GM08714 (cell line): ENCODE results near the gene EXOC4.

Source experiments
- H3K4me3 ChIP-seq: fragments of 200-500 bp; sonication (Bioruptor generic); 2 replicates; pipeline ENCODE4 v1.5.1; 2014; ENCODE audit warnings: mild to moderate bottlenecking, low read length, inconsistent platforms
- ZNF274 ChIP-seq: IDR thresholded peaks from 2 replicates; pipeline ENCODE4 v1.6.1; 2012; ENCODE audit warnings: mild to moderate bottlenecking, low read depth, low read length

EXOC4 gene

DNA sequence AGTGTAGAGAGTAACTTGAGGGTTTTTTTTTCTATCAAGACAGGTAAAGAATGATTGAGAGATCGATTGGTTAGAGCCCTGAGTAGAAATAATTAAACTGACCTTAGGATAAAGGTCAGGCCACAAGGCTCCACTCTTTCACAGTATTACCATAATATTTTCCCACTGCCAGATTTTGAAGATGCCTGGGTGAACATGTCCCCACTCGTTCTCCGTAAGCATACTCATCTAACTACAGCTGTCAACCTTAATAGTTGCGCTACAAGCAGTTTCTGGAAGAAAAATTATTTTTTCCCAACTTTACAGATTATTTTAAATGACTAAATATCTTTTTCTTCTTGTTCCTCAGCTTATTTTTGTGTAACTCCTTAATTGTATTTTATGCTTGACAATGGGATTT lies 671.1 kb downstream of the EXOC4 start:
- no peak for TF ChIP-seq ZNF274
- no peak overlapping the region for H3K4me3 ChIP-seq

DNA sequence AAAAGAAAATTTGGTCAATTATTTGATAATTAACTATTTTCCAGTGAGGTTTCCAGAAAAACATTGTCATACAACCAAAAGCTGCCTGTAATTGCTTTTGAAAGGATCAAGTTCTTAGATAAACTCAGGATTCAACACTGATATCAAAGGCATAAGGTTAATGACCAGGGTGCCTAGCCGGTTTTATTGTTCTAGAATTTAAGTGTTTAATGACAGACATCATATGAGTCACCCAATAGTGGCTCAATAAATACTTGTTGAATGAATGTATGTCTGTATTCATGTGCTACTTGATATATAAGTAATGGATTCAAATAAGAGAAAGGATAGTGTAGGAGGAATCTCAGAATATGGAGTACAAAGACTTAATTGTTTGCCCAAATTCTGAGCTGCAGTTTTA lies 678.2 kb downstream of the EXOC4 start:
- no peak for TF ChIP-seq ZNF274
- H3K4me3 ChIP-seq = no peak overlapping the region

DNA sequence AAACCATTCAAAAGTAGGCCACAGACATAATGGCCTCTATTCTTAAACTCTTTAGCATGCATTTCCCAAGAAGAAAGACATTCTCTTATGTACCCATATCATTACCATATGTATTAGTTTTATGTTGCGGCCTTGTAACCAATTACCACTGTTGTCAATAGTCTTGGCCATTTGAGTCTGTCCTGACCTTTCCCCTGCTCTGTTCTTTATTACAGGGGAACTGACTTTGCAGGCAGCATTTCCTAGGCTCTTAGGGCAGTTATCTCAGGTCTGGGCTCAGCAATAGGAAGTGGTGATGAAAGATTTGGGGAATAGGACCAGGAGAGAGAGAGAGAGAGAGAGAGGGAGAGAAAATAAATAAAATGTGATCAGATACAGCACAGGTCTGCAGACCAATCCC lies 679.7 kb downstream of the EXOC4 start:
- no peak overlapping the region for H3K4me3 ChIP-seq
- no peak for TF ChIP-seq ZNF274

DNA sequence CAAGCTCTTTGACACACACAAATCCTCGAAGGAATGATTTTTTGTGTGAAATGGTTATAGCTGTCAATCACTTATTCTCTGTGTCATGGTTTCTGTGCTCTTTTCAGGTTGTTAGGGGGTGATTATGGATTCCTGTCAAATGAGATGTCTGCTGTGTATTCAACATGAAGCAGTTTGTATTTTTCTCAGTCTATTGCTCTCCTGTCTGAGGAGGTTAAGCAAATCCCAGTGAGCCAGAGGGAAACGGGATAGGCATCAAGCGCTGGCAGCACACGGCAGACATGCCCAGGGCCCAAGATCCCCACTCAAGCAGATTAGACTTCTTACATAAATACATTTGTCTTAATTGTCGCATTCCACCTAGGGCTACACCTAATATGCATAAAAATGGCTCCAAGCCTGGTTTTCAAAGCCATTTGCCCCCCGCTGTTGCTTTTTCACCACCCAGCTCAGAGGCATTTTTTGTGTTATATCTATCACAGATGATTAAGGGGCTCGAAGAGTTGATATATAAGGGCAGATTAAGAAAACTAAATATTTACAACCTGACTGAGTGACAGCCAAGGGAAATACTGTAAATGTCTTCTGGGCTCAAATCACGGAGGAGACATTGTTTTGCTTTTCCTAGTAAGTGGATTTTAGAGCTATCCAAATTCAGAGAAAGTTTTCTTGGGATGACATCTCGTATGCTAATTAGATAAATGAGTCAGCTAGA lies 681.5 kb downstream of the EXOC4 start:
- H3K4me3 ChIP-seq = no peak overlapping the region
- TF ChIP-seq ZNF274 = no peak

DNA sequence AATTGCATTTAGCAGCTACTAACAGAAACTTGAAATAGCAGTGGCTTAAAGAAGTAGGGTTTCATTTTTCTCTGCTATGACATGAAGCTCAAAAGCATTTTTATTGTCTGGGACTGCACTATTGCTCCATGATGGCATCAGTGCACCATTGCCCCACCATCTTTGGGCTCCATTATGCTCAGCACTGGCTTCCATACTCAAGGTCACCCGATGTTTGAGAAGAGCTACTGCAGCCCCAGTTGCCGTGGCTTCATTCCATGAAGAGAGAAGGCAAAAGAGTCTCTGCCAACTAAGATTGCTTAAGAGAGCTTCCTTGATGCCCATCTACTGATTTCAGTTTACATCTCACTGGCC lies 682.1 kb downstream of the EXOC4 start:
- no peak for TF ChIP-seq ZNF274
- H3K4me3 ChIP-seq = no peak overlapping the region

DNA sequence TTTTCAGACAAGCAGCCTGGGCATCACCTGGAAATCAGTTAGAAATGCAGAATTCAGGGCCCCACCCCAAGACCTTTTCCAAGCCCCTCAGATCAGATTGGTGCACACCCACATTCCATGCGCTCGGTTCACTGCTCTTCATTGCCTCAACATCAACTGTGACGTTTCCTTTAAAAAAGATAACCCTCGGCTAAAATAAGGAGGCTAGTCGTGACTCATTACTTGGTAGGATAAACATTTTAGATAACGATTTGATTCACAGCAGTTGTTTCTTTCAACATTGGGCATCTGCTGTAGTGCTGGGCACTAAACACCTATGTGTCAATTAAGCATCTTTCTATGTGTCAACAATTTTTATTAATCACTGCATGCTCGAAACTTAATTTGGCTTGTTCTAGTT lies 683.2 kb downstream of the EXOC4 start:
- no peak for TF ChIP-seq ZNF274
- no peak overlapping the region for H3K4me3 ChIP-seq

DNA sequence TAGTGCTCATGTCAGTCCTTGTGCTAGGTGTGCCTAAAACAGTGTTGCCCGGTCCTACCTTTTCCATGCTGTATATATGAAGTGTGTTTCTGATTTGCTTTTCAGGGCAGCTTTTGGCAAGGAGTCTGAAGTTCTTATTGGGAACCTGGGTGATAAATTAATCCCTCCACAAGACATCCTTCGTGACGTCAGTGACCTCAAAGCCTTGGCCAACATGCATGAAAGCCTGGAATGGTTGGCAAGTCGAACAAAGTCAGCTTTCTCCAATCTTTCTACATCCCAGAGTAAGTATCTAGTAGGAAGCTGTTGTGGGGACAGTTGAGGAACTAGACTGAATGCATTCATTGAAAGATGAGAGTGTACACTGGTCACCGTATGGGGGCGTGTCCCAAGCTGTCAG lies 684.9 kb downstream of the EXOC4 start:
- no peak overlapping the region for H3K4me3 ChIP-seq
- TF ChIP-seq ZNF274 = no peak

DNA sequence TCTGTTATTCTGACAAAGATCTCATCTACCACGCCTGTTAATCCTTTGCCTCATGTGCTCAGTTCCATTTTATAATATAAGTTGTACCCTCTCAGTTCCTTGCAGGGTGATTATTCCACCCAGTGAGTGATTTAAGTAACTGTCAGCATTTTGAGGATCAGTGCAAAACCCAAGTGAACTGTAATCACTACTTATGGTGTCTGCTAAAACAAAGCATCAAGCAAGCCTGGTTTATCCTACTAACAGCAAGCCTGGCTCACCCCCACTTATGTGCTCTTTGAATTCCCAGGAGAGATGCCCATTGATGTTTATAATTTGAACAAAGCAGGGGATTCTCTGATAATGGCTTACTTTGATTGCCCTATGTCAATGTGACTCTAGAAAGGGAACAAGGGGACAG lies 687.5 kb downstream of the EXOC4 start:
- no peak overlapping the region for H3K4me3 ChIP-seq
- no peak for TF ChIP-seq ZNF274

DNA sequence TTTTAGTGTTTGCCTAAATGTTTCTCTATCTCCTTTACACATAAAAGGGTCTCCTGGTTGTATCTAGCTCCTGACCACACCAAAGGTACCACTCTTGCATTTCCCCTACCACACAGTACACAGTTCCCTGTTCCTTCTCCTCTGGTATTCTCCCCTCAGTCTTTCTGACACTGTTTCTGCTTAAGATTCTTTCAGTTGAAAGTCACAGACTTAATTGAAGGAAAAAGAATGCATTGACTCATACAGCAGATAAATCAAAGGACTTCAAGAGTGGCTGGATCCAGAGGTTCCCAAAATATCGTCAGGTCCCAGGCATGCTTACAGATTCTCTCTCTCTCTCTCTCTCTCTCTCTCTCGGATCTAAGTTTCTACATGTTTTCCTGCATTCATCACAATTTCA lies 688.6 kb downstream of the EXOC4 start:
- no peak for TF ChIP-seq ZNF274
- H3K4me3 ChIP-seq = no peak overlapping the region

DNA sequence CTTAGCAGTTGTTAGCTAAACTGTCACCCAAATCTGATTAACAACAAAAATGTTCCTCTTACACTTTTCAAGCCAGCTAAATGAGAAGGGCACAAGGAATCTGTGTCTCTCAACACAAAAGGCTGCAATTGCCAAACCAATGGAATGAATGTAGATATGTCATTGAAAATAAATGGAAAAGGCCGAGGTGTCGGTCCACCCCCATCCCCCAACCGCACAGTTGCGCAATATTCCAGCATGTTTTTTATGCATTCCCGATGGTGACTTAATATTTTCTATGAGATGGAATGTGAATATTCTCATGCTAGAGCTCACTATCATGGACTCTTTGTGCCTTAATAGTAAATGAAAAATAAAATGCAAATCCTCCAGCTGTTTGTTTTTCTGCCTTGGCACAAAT lies 692.6 kb downstream of the EXOC4 start:
- TF ChIP-seq ZNF274 = no peak

DNA sequence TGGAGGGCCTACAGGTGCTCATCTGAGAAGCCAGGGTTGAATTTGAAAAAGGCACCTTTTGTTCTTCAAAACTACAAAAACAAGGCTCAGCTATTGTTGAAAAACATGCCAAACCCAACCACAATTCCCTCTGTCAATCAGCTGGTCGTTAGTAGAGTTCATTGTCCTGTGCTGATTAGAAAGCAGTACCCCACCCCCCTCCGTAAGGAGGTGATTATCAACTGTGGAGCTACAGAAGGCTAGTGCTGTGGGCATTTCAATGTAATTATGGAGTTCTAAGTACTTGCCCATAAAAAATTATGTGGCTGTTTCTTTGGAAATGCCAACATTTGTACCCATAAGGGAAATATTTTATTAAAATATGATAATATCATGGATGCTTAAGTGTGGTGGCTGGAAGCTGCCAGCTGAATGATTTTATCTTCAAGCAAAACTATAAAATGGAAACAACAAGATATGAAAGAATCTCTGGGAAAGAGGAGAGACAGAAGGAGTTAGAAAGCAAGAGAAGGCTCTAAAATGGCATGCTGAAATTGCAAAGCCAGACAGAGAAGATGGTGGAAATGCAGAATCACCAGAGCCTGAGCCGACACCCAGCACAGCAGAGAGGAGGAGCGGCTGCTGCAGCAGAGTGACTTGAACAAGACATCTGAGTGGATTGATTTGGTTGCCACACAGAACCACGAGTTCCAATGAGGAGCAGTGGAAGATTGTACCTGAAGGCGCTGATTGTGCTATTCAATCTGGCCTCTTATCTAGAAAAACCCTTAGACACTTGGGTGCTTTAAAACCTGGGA lies 694.8 kb downstream of the EXOC4 start:
- no peak overlapping the region for H3K4me3 ChIP-seq
- TF ChIP-seq ZNF274 = no peak

More for the DNA sequence above, 692.6 kb downstream of the EXOC4 start:
- no peak overlapping the region for H3K4me3 ChIP-seq

DNA sequence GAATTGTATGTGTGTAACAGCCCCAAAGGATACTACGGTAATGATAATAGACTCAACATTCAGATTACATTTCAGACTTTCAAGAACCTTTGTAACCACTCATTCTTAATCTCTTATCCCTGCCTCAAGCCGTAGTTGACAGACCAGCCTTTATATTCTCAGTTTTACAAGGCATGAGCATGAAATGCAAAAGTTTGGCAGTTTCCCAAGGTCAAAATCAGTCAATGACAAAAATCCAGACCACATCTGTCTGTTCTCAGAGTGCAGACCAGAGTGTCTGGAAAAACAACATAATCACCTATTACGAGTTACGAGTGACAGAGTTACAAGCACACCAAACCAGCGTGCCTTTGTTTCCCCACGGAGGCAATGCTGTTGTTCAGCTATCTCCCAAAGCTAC lies 695.7 kb downstream of the EXOC4 start:
- H3K4me3 ChIP-seq = no peak overlapping the region
- TF ChIP-seq ZNF274 = no peak

DNA sequence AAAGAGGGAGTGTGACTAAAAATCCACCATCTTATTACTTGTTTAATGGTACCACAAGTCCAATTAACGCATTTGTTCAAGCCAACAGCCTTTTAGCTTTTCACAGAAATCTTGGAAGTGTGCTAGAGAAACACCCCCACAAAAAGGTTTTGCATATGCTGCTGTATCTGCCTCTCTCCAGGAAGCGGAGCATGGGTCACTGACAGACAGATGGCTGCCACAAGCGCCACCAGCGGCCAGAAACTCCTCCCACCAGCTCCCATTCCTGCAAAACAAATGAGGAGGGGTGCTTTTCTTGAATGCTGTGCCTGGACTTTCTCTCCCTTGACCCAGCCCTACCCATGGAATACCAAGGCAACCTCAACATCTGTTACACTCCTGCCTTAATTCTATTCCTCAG lies 698.0 kb downstream of the EXOC4 start:
- no peak overlapping the region for H3K4me3 ChIP-seq
- TF ChIP-seq ZNF274 = no peak

DNA sequence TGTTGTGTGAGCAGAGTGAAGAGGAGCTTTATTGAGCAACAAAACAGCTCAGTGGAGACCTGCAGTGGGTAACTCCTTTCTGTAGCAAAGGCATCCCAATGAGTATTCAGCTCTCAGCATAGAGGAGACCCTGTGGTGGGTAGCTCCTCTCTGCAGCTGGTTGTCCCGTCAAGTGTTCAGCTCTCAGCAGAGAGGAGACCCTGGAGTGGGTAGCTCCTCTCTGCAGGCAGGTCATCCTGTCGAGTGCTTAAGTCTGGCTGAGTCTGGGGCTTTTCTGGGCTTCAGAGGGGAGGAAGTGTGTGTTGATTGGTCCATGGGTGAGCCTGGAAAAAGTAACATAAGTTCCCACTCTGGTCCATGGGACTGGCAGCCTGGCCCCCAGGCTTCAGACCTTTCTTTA lies 702.3 kb downstream of the EXOC4 start:
- no peak overlapping the region for H3K4me3 ChIP-seq
- TF ChIP-seq ZNF274 = no peak

DNA sequence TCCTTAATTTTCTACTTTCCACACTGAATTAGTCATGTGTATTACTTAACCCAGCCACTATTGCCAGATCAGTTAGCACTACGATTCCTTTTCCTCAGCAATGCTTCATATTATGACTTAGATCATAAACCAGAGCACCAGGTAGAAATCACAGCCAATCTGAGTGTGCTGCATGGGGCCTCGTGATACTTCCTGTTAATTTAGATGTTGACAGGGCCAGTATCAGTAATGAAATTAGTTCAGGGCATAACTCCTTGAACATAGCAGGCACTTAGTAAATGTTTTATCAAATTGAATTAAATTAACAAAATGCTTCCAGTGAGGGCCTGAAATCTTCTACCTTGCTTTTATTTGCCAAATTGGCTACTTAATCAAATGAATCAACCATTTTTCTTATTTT lies 705.0 kb downstream of the EXOC4 start:
- H3K4me3 ChIP-seq = no peak overlapping the region
- TF ChIP-seq ZNF274 = no peak
